NK-92 treated with Interleukin-12 subunit alpha and Interleukin-12 subunit beta, amount 100 ng/mL, for 24 hours (cell line): ENCODE measurements around the gene PPP1R14C.

Experiments
- DNase-seq: peaks from one replicate; lab custom pipeline; 2025; lab: John Stamatoyannopoulos, UW

Gene PPP1R14C

DNA sequence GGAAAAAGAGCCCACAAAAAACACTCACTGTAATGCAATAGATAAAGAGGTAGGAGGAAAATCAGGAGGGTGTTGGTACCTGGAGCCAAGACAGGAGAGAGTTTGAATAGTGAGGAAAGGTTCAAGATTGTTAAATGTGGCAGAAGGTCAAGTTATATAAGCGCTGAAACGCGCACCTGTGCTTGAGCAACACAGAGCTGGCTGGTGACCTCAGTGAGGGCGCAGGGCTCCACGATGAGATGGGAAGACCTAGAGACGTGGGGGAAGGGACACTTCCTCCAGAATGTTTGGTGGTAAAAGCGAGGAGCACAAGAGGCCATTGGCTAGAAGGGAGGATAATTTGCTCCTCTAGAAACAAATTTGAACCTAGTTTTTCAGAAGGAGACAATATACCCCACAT is 4.2 kb upstream of the PPP1R14C start:
- no peak for DNase-seq

GRCh38 chr6:150139533-150139932 is 3.3 kb upstream of the PPP1R14C start:
- DNase-seq = no peak

GRCh38 chr6:150140236-150140969 is 2.4 kb upstream of the PPP1R14C start:
- DNase-seq = no peak

DNA sequence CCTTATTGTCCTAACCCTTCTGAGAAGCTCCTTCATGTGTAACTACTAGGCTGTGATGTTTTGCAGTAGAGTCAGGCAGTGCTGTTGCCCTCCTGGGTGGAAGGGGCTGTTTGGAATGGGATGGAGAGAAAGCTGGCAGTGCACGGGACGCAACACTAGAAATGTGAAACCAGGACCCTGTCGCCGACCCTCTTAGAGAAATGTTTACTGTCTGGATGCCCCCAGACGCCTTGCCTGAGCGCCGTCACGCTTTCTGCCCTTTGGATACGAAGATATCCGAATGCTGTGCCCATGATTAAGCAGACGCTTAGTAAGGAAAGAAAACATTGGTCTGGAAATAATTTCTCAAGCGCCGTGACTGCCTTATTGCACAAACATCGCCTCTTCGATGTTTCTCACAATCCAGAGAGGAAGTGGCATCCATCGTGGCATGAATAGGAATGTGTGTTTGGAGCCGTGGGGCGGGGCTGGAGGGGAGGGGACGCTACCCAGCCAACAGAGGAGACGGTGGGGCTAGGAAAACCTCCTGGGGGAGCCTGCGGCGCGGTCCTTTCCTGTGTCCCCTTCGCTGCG is 661 bp upstream of the PPP1R14C start:
- no peak for DNase-seq

GRCh38 chr6:150143516-150144293 is 861 bp downstream of the PPP1R14C start:
- no peak for DNase-seq

- DNase-seq = no peak
Measured at GRCh38 chr6:150144294-150144868, 1.5 kb downstream of the PPP1R14C start.

DNA sequence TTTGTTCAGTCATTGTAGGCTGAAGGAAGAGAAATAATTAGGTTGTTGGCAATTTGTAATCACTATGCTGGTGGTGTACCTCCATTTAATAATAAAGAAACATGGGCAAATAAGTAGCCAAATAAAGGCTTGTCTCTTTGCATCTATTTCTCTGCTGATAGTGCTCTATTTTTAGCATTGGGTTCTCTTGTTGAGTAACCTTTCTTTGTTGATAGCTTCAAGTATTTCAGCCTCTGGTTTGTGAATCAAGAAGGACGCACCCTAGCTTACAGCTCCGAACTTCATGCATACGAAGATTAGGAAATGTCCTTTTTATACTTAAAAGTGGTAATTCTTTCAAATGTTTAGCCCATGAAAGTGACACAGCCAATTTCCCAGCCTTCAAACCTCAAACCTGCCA is 2.6 kb downstream of the PPP1R14C start:
- DNase-seq = no peak

- DNase-seq = no peak
Measured at GRCh38 chr6:150145830-150146229, 3.0 kb downstream of the PPP1R14C start.

- no peak for DNase-seq
Measured at GRCh38 chr6:150146436-150146835, 3.6 kb downstream of the PPP1R14C start.

- DNase-seq = no peak
Measured at GRCh38 chr6:150149146-150149545, 6.3 kb downstream of the PPP1R14C start.

GRCh38 chr6:150150458-150150820 is 7.6 kb downstream of the PPP1R14C start:
- no peak for DNase-seq

DNA sequence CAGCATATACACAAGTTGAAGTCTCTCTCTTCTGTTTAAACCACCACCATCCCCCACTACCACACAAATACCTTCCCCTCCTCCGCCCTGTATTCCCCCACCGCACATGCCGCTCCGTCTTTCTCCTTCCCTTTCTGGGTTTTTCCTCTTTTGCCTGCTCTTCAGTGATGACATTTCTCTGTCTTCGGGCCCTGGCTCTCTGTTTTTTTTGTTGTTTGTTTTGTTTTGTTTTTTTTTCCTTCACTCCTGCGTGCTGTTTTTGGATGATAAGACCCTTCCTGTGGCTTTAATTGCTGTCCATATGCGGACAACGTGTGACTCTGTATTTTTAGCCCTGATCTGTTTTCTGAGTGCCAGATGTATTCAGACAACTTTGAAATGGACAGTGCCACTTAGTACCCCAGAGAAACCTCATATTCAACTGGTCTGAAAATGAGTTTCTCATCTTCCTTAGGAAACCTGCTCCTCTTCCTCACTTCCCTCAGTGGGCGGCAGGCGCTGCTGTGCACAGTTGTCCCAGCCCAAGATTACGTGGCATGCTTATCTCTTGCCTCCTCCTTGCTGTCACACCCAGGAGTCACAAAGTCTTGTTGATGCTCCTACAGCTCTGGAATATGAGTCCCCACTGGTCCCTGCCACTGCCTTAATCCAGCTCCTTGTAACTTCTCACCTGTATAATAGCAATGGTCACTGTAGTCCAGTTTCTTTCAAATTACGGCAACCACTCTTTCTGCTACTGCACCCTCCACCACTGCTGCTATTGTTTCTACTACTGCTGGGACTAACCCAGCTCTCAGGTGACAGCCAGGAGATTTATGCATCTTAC is 8.2 kb downstream of the PPP1R14C start:
- DNase-seq = no peak

- no peak for DNase-seq
Measured at GRCh38 chr6:150152891-150153876, 10.3 kb downstream of the PPP1R14C start.

DNA sequence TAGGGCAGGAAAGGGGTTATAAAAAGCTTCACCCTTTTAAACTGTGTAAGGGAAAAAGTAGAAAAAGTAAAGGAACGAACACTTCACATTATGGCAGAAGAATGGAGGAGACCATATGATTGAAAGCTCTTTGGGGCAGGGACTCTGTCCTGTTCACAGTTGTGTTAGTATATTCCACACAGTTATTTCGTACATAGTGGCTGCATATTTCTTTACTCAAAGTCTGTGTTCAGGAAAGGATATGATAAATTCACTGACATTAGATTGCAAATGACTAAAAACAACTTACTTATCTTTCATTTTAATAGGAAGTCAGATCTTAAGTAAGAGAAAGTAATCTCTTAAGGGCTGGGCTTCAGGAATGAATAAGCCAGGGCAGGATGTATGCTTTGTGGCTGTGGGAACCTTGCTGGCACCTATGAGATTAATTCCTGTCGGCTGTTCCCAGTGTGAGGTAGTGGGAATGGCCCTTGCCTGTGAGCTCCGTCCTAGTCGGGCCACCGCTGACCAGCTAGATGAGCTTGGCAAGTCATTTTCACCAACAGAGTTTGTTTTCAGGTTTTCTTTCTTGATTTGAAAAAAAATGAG is 11.2 kb downstream of the PPP1R14C start:
- no peak for DNase-seq

DNA sequence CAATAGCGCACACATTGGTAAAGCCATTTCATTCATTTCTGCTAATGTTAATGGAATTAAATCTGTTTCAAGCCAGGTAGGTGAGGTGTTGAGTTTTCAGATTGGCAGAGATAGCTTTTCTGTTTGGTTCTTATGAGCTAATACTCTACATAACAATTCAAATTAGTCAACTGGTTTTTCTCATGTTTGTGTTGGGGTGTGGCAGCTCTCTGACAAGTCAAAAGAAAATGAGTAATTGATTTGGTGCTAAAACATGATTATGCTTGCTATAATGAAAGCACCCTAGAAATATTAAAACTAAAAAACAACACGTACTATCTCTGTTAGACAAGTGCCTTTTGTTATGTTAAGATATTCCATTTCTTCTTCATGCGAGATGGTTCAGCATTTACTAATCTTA is 13.6 kb downstream of the PPP1R14C start:
- DNase-seq = no peak

- DNase-seq = no peak
Measured at GRCh38 chr6:150157081-150157480, 14.2 kb downstream of the PPP1R14C start.

- no peak for DNase-seq
Measured at GRCh38 chr6:150159757-150160156, 16.9 kb downstream of the PPP1R14C start.

DNA sequence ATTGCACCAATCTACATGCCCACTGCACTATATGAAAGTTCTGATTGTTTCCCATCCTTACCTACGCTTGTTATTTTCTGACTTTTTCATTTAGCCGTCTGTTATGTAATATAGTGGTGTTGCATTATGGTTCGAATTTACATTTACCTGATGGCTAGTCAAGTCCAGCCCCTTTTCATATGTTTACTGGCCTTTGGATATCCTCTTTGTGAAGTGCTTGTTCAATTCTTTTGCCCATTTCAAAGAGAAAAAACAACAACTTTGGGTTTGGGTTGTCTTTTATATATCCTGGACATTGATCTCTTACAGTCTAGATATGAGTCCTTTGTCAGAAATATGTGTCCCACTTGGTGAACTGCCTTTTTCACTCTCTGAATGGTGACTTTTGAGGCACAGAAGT is 21.1 kb downstream of the PPP1R14C start:
- DNase-seq = no peak

DNA sequence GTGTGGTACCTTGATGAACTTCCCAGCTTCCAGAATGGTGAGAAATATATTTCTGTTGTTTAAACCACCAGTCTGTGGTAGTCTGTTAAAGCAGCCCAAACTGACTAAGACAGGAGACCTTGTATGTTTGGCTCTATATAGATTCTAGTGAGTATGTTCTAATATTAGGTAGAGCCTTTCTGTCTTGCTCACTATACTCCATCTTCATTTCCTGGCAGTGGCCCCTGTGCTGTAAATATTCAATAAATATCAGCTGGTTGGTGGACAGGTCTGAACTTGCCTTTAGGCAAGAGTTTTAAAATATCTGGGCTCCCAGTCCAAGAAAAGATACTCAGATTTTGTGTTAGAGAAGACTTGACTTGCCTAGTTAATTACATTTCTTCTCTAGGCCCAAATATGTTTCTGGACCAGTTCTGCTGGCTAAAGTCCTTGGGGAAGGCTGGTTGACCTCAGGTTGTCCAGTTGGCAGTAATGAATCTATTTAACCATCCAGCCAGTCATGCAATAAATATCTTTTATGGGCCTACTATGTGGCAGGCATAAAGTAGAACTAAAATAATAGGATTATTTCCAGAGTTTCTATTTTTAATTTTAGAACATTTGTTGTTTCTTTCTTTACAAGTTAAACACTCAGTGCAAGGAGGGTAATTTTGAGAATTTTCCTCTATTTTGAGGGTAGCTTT is 22.3 kb downstream of the PPP1R14C start:
- DNase-seq = no peak

DNA sequence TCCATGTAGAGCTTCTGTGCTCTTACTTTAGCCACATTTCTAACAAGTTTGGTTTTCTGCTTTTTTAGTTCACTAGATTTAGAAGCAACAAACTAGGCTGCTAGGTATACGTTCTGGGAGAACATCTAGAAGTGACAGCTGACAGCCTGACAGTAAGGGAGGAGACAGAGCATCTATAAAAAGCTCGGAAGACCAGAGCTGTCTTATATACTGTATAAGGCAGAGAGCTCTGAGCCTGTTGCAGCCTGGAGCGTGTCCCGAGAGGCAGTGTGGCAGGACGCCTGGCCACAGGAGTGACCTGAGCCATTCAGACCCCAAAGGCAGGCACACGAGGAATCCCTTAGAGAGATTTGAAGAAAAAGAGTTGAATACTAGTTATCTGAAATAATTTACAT is 24.6 kb downstream of the PPP1R14C start:
- no peak for DNase-seq
